K562 treated with DMSO at 1 percent for 24 hours (cell line): ENCODE data around the gene SLC25A14. TPM values are rescaled to one million over a fixed set of nuclear protein-coding genes. Genes with fewer than 3 reads are reported as not detected.

ENCODE experiments used
- total RNA-seq: library from RNA; unstranded; fragments of 300-600 nt; gene quantifications from 2 replicates; pipeline ENCODE4 v1.2.3, GENCODE V29; 2022; ENCODE audit warnings: low read depth; ENCODE audit not compliant: insufficient read depth

SLC25A14 gene
- 9.4 and 16.6 TPM in 2 replicates for total RNA-seq

GRCh38 chrX:130339408-130340222 lies at the start of gene SLC25A14:
SLC25A14 (plus strand) TSS chrX:130339919; CDS start chrX:130340279, 360 bp downstream.

GRCh38 chrX:130385520-130385919 lies 45.8 kb downstream of the SLC25A14 start, which contains the start of gene GPR119:
GPR119 (minus strand) TSS chrX:130385674; CDS start chrX:130385447, 227 bp downstream.

GRCh38 chrX:130401415-130402207 lies 61.9 kb downstream of the SLC25A14 start, which contains the start of gene RBMX2:
RBMX2 (plus strand) TSS chrX:130401987; CDS start chrX:130402033, 46 bp downstream.

Other genes with a start within 250 kb of the SLC25A14 start
- 53.3 and 55.1 TPM in 2 replicates for gene ELF4, start 229.4 kb upstream of the SLC25A14 start, total RNA-seq
- gene AIFM1, start 174.1 kb upstream of the SLC25A14 start, total RNA-seq = 79.2 and 82.7 TPM in 2 replicates
- 0.64 TPM in 1 of 2 replicates, not detected in the other for gene RAB33A, start 168.0 kb upstream of the SLC25A14 start, total RNA-seq
- 2.0 and 2.4 TPM in 2 replicates for gene ZNF280C, start 71.0 kb upstream of the SLC25A14 start, total RNA-seq
- not detected in 2 replicates for gene GPR119, start 45.8 kb downstream of the SLC25A14 start, total RNA-seq
- gene RBMX2, start 62.1 kb downstream of the SLC25A14 start, total RNA-seq = 23.9 and 25.8 TPM in 2 replicates